ENCODE measurements around the gene MIB2.

DNA sequence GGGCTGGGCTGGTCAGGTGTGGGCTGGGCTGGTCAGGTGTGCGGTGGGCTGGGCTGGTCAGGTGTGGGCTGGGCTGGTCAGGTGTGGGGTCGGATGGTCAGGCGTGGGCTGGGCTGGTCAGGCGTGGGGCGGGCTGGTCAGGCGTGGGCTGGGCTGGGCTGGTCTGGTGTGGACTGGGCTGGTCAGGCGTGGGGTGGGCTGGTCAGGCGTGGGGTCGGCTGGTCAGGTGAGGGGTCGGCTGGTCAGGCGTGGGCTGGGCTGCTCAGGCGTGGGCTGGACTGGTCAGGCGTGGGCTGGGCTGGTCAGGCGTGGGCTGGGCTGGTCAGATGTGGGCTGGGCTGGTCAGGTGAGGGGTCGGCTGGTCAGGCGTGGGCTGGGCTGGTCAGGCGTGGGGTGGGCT, 9.6 kb upstream of the MIB2 start:
- TF ChIP-seq, protein P1, sequence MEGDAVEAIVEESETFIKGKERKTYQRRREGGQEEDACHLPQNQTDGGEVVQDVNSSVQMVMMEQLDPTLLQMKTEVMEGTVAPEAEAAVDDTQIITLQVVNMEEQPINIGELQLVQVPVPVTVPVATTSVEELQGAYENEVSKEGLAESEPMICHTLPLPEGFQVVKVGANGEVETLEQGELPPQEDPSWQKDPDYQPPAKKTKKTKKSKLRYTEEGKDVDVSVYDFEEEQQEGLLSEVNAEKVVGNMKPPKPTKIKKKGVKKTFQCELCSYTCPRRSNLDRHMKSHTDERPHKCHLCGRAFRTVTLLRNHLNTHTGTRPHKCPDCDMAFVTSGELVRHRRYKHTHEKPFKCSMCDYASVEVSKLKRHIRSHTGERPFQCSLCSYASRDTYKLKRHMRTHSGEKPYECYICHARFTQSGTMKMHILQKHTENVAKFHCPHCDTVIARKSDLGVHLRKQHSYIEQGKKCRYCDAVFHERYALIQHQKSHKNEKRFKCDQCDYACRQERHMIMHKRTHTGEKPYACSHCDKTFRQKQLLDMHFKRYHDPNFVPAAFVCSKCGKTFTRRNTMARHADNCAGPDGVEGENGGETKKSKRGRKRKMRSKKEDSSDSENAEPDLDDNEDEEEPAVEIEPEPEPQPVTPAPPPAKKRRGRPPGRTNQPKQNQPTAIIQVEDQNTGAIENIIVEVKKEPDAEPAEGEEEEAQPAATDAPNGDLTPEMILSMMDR (IDR thresholded peaks at IDR 0.05; ENCODE audit: poor library complexity, severe bottlenecking) = no peak
- TF ChIP-seq POLR2AphosphoS5 (IDR thresholded peaks at IDR 0.05) (no peak), EP300 (conservative IDR thresholded peaks at IDR 0.05; ENCODE audit: poor library complexity, severe bottlenecking) (no peak), MXI1 (conservative IDR thresholded peaks at IDR 0.05; ENCODE audit: poor library complexity, severe bottlenecking) (no peak), EZH2 (IDR thresholded peaks at IDR 0.05; ENCODE audit: borderline replicate concordance, insufficient read depth, low read length, poor library complexity, severe bottlenecking) (no peak)
